HEK293T (cell line): ENCODE results near the gene ABCB4.

ENCODE experiments used
- ARNT ChIP-seq: fragments of 450-650 bp; IDR thresholded peaks from 2 replicates; pipeline ENCODE4 v1.6.1; 2017; ENCODE audit warnings: mild to moderate bottlenecking
- BHLHE40 ChIP-seq: fragments of 450-650 bp; IDR thresholded peaks from 2 replicates; pipeline ENCODE4 v1.6.1; 2016; ENCODE audit warnings: mild to moderate bottlenecking, moderate library complexity, borderline replicate concordance
- ELF4 ChIP-seq: fragments of 450-650 bp; IDR thresholded peaks from 2 replicates; pipeline ENCODE4 v1.6.1; 2017; ENCODE audit warnings: antibody characterized with exemption
- FOXK2 ChIP-seq: fragments of 450-650 bp; IDR thresholded peaks from 2 replicates; pipeline ENCODE4 v1.6.1; 2016; ENCODE audit warnings: mild to moderate bottlenecking
- FOXM1 ChIP-seq: fragments of 450-650 bp; IDR thresholded peaks from 2 replicates; pipeline ENCODE4 v1.6.1; 2017; ENCODE audit warnings: mild to moderate bottlenecking, borderline replicate concordance
- HDGF ChIP-seq: fragments of 450-650 bp; IDR thresholded peaks from 2 replicates; pipeline ENCODE4 v1.6.1; 2017; ENCODE audit warnings: antibody characterized with exemption, borderline replicate concordance
- SP1 ChIP-seq: fragments of 450-650 bp; IDR thresholded peaks from 2 replicates; pipeline ENCODE4 v1.6.1; 2017
- ZNF384 ChIP-seq: fragments of 450-650 bp; IDR thresholded peaks from 2 replicates; pipeline ENCODE4 v1.6.1; 2016

- TF ChIP-seq BHLHE40 (no peak), FOXK2 (no peak), HDGF (no peak), FOXM1 (no peak), ZNF384 (no peak), ARNT (no peak), SP1 (no peak), ELF4 (no peak)
Observed at GRCh38 chr7:87448388-87448787, 27.1 kb downstream of the ABCB4 start.
